NT2/D1 (cell line): Measurements from ENCODE around the gene TMEM165.

ENCODE experiments used
- SUZ12 ChIP-seq: IDR thresholded peaks from 2 replicates; pipeline ENCODE4 v1.6.1; 2011; ENCODE audit not compliant: insufficient read length, insufficient read depth; ENCODE audit errors: extremely low read depth
- YY1 ChIP-seq: IDR thresholded peaks from 2 replicates; pipeline ENCODE4 v1.6.1; 2011; ENCODE audit not compliant: insufficient read length, insufficient read depth
- ZNF274 ChIP-seq: IDR thresholded peaks from 2 replicates; pipeline ENCODE4 v1.6.1; 2011; ENCODE audit warnings: mild to moderate bottlenecking, low read depth, low read length

GRCh38 chr4:55385201-55385649, 10.5 kb upstream of the TMEM165 start:
- TF ChIP-seq ZNF274 = no peak
- TF ChIP-seq SUZ12 = no peak
- no peak for TF ChIP-seq YY1
